ENCODE results near the gene MR1. TPM values are rescaled to one million over a fixed set of nuclear protein-coding genes. Genes with fewer than 3 reads are reported as not detected.
"Not testable (repeated sequence)": the region's sequence is repeated elsewhere in the genome, so short reads cannot be mapped to it uniquely, and the experiment has no call there.

MR1 gene
- total RNA-seq, 1 donor from 2014 or later, result 28.7 TPM

DNA sequence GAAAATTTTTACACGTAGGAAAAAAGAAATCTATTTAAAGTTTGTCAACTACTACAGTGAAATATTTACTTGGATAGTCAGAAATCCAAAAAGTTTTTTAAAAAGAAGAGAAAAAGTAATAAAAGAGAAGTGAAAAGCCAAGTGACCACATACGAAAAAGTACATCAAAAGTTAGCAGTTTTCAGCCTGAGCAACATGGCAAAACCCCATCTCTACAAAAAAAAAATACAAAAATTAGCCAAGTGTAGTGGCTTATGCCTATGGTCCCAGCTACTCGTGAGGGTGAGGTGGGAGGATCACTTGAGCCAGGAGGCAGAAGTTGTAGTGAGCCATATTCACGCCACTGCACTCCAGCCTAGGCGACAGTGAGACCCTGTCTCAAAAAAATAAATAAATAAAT lies 5.2 kb upstream of the MR1 start:
- no peak for DNase-seq (ENCODE audit: low read depth)

DNA sequence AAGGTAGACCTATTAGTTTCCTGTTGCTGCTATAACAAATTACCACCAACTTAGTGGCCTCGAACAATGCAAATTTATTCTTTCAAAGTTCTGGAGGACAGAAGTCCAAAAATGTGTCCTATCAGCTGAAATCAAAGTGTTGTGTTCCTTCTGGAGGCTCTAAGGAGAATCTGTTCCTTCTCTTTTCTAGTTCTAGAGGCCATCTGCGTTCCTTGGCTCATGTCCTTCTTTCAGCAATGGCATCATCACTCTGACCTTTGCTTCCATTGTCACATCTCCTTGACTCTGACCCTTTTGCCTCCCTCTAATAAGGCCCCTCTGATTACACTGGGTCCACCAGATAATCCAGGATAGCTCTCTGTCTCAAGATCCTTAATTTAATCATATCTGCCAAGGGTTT lies 1.2 kb upstream of the MR1 start:
- DNase-seq (ENCODE audit: low read depth), result no peak

GRCh38 chr1:181033128-181033798 lies 520 bp upstream of the MR1 start:
- DNase-seq (ENCODE audit: low read depth), result peak; percentile 63

DNA sequence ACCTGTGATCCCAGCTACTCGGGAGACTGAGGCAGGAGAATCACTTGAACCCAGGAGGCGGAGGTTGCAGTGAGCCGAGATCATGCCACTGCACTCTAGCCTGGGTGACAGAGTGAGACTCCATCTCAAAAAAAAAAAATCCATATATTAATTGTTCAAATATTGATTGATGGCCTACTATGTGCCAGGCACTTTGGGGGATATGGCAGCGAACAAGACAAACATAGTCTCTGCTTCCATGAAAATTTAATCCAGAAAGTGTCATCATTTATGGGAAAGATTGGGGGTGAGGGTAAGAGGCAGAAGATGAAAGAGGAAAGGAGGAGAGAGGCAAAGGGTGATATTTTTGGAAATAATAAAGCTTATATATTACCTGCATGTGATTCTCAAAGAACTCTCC lies 1.4 kb downstream of the MR1 start:
- not testable (repeated sequence) for DNase-seq (ENCODE audit: low read depth)

- no peak for DNase-seq (ENCODE audit: low read depth)
These were observed 2.5 kb downstream of the MR1 start for GRCh38 chr1:181036107-181036836.

GRCh38 chr1:181037386-181037785 lies 3.6 kb downstream of the MR1 start:
- DNase-seq (ENCODE audit: low read depth), result no peak

- DNase-seq (ENCODE audit: low read depth), result peak; percentile 56
These were observed 4.7 kb downstream of the MR1 start for GRCh38 chr1:181038399-181038873.

DNA sequence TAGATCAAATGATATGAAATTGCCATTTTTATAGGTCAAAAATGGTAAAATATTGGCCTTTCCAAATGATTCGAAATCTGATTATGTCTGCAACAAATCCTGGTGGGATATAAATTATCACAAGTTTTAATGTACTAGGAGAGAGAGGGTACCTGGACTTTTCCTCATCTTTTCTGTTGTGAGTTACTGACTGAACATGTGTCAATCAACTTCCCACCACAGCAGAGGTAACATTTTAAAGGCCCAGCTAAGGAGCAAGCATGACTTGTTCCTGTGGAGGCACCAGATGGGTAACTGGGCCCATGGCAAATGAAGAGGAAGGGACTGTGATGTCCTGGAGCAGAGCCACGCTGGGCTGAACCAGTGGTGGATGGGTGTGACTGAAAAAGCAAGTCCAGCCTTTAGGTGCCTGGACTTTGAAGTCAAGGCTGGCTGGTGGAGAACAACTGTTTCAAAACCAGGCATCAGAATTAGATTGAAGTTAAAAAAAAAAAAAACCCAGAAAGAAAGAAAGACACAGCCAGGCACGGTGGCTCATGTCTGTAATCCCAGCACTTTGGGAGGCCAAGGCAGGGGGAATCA lies 6.6 kb downstream of the MR1 start:
- no peak for DNase-seq (ENCODE audit: low read depth)

DNA sequence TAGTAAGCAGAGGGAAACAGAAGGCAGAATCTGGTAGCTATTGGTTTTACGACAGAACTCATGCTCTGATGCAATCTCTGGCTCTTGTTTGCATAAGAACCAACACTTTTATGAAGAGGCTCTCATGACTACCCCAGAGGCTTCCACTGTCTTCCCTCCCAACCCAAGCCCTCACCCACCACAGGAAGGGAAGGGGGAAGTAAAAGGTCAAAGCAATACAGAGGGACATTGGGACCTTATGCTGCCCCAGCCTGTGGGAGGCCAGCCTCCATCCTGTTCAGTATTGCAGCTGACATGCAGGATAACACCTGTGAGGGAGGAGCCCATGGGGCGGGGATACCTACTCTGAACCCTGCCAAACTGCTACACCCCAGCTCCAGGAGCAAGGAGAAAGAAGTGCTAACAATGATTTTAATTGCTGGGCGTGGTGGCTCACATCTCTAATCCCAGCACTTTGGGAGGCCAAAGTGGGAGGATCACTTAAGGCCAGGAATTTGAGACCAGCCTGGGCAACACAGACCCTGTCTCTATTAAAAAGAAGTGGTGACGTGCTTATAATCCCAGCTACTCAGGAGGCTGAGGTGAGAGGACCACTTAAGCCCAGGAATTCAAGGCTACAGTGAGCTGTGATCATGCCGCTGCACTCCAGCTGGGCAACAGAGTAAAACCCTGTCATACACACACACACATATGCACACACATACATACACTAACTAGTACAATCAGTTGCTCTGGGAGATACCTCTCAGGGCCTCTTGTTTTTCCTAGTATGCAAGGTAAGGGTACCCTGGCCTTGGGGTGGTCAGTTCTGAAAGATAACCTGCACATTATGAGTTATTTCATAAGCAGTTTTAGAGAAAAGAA lies 9.5 kb downstream of the MR1 start:
- DNase-seq (ENCODE audit: low read depth), result peak; percentile 75

GRCh38 chr1:181044449-181044966 lies 10.7 kb downstream of the MR1 start:
- DNase-seq (ENCODE audit: low read depth), result peak; percentile 77

DNA sequence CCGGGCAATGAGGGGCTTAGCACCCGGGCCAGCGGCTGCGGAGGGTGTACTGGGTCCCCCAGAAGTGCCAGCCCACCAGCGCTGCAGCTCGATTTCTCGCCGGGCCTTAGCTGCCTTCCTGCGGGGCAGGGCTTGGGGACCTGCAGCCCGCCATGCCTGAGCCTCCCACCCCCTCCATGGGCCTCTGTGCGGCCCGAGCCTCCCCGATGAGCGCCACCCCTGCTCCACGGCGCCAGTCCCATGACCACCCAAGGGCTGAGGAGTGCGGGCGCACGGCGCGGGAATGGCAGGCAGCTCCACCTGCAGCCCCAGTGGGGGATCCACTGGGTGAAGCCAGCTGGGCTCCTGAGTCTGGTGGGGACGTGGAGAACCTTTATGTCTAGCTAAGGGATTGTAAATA lies 12.2 kb downstream of the MR1 start:
- not testable (repeated sequence) for DNase-seq (ENCODE audit: low read depth)

DNA sequence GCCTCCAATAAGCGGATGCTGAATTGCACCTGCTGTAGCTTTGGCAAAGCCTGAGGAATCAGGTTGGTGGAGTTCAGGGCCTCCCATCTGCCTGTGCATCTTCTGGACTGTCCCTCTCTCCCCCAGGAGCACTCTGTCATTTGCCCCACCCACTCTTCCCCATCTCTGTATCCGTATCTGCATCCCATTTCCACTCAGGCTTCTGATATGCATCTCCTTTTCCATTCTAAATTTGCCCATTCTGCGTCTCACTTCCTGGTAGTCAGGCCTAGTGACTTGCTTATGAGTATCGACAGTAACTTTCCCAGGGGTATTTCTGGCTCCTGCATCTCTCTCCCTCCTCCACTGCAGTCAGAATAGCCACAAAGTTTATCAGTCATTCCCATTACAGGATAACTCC lies 15.6 kb downstream of the MR1 start:
- no peak for DNase-seq (ENCODE audit: low read depth)

DNA sequence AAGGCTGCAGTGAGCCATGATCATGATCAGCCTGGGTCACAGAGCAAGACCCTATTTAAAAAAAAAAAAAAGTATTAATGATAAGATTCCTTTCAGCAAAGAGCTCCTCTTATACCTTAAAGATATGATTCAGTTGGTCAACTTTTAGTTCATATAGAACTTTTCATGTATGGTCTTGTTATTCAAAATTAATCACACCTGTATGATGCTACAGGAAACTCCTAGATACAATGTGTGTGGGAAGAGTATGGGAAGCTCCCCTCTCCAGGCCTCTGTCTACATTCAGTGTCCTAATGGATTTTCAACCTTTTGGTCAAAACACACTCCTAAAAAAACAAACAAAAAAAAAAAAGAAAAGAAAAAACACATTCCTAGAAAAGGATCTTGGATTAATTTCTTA lies 17.1 kb downstream of the MR1 start:
- DNase-seq (ENCODE audit: low read depth), result no peak

DNA sequence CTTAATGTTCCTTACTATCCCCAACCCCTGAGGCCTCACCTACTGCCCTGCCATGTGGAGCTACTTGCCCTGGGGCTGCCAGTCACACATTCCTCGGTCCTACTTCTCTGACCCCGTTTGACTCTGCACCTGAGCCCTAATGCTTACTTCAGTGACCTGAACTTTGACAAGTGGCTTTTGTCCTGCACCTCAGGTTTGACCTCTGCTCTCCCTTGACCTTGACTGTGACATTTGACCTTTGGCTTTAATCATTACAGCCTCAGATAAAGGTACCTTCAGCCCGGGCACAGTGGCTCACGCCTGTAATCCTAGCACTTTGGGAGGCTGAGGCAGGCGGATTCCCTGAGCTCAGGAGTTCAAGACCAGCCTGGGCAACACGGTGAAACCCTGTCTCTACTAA lies 22.8 kb downstream of the MR1 start:
- DNase-seq (ENCODE audit: low read depth), result no peak

GRCh38 chr1:181057079-181057478 lies 23.3 kb downstream of the MR1 start:
- DNase-seq (ENCODE audit: low read depth), result no peak

- DNase-seq (ENCODE audit: low read depth), result no peak
These were observed 25.7 kb downstream of the MR1 start for GRCh38 chr1:181059435-181059834.

GRCh38 chr1:181060066-181060465 lies 26.3 kb downstream of the MR1 start:
- no peak for DNase-seq (ENCODE audit: low read depth)

- not testable (repeated sequence) for DNase-seq (ENCODE audit: low read depth)
These were observed 27.2 kb downstream of the MR1 start for GRCh38 chr1:181060947-181061346.

DNA sequence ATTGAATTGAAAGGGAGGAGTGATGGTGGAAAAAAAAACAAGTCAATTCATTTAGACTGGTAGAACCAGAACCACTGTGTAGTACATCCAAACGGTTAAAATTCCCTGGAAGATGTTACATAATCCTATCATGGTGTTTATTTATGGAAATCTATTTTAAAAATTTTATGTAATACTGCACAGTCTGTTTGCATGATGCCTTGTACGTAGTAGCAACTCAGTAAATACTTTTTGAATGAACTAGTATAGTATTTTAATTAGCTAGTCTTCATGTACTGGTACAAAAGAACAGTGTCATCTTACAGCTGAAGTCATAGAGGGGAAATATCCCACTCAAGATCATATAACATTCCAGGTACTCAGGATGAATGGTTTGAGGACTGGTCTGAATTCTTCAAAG lies 27.7 kb downstream of the MR1 start:
- DNase-seq (ENCODE audit: low read depth), result no peak

DNA sequence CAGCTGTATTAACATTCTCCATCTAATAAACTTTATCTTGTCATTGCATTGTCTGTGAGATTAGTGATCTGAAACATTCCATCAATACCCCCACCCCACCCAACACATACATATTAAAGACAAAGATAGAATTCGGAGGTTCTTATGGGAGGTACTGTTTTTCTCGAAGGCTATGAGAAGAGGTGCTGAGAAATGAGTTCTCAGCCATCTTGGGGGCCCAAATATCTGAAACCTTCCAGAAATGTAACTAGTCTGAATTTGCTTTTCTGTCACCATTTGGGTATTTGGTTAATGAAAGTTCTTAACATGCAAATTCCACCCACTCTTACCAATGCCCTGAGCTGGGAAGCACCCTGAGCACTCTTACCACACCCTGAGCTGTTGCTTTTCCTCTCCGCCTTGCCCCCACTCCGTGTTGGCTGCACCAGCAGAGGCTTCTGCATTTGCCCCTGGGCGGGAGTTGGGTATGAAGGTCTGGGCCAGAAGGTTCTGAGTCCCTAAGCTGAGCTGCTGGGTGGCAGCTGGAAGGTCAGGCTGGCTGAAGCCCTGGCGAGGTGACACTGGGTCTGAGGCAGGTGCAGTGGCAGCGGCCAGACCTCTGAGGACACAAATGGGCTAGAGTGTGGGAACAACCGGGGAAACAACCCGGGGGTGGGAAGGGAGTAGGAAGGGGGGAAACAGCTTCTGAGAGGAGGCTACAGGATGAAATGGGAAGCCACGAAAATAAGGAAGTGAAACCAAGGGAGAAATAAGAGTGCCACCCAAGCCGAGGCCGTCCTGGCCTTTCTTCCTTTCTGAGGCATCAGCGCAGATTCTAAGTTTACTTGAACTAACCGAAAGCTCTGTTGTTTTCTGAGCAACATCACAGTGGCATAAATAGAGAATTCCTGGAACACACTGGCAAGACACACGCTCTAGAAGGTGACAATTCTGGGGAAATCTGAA lies 28.4 kb downstream of the MR1 start:
- DNase-seq (ENCODE audit: low read depth), result no peak
